ENCODE measurements around the gene RMI2.

Gene RMI2

GRCh38 chr16:11399261-11399831, 54.1 kb downstream of the RMI2 start:
- no peak for DNase-seq (ENCODE audit: low read depth in 2 of 2)

- no peak for DNase-seq (ENCODE audit: low read depth in 2 of 2)
Measured at GRCh38 chr16:11400076-11400475, 54.8 kb downstream of the RMI2 start.

All from stimulated activated CD8-positive, alpha-beta memory T cell treated with anti-CD3 and anti-CD28 coated beads, Interleukin-7, amount 100 ng/mL, for 1 hour (primary cell).